Stimulated activated CD4-positive, alpha-beta T cell treated with anti-CD3 and anti-CD28 coated beads, Interleukin-12 subunit alpha, Interleukin-12 subunit beta, amount 100 ng/mL, for 48 hours (primary cell): Measurements from ENCODE around the gene SIAE.

Source experiments
- DNase-seq, 3 donors: peaks; one replicate each; pipeline ENCODE4 v3.0.0-alpha.2; 2020; ENCODE audit warnings: low read depth in 2 of 3, low spot score in 1 of 3

The SIAE gene, protein sequence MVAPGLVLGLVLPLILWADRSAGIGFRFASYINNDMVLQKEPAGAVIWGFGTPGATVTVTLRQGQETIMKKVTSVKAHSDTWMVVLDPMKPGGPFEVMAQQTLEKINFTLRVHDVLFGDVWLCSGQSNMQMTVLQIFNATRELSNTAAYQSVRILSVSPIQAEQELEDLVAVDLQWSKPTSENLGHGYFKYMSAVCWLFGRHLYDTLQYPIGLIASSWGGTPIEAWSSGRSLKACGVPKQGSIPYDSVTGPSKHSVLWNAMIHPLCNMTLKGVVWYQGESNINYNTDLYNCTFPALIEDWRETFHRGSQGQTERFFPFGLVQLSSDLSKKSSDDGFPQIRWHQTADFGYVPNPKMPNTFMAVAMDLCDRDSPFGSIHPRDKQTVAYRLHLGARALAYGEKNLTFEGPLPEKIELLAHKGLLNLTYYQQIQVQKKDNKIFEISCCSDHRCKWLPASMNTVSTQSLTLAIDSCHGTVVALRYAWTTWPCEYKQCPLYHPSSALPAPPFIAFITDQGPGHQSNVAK

DNA sequence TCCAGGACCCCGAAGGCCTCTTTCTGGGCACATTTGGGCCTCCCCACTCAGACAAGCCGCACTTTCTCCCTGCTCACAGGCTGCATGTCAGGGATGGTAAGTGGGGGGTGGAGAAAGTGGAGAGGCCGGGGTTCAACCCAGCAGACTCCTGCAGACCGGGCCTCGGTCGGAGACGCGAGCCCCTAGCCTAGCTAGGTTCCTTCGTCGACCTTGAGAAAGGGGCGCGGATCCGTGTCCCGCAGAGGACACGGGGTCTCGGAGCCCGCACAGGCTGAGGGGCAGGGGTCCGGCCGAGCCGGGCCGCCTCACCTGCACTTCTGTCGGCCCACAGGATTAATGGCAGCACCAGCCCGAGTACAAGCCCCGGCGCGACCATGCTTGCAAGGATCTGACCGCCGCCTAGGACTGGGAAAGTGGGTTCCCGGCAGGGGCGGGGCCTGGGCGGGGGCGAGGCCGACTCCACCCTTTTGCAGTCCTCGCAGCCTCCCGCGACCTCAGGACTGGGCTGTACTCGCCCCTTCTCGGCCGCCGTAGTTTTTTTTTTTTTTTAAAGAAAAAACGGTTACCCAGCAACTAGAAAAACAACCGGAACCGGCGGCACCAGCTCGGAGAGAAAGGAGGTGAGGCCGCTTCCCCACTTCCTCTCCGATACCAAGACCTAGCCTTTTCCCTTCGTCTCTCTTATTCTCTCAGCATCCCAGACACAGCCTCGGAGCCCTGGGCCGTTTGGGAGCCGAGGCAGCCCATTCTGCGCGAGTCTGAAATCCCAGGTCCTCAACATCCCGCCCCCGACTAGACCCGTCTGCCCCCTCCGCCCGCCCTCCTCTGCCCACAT, at the start of gene SIAE, which contains the start of gene SPA17:
Gene SIAE (minus strand): TSS at position 407 of the 835 bp plus-strand sequence. CDS start 31 bp downstream, at position 376.
Gene SPA17 (plus strand): TSS at position 572 of the 835 bp plus-strand sequence. CDS start 1,361 bp downstream, outside the sequence.
- DNase-seq, result peak; percentile 80 to 84 (median 80)

DNA sequence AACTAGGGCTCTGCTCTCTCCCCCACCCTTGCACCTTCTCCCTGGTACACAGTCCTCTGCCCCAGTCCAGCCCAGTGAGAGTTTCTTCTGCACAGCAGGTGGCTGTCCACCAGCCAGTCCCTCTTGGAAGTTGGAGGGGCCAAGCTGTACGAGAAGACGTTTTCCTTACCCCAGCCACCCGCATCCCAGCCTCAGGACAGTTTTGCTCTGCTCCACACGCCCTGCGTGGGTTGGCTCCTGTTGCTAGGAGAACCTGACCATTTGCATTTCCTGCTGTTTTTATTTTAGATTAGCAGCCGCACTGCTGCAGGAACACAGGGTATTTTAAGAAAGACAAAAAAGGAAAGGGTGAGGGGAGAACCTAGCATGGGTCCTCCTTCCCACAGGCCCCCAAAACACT, 48.6 kb upstream of the SIAE start:
- no peak for DNase-seq

DNA sequence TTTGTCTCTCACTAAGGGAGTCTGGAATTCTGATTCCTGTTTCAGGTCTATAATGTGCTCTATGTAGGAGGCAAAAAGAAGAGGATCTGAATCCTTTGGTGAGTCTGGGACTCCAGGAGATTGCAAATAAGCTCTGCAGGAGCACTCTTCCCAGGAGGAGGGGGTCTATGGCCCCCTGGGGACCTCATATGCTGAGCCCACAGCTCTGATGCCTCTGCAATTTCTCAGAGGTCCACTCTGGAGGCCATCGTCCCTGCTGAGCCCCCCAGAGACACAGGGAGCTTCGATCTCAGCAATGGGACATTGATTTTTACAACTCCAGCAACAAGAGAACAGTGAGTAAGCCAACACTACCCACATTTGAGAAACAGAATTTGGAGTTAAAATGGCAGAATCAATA, 46.0 kb upstream of the SIAE start:
- no peak for DNase-seq

DNA sequence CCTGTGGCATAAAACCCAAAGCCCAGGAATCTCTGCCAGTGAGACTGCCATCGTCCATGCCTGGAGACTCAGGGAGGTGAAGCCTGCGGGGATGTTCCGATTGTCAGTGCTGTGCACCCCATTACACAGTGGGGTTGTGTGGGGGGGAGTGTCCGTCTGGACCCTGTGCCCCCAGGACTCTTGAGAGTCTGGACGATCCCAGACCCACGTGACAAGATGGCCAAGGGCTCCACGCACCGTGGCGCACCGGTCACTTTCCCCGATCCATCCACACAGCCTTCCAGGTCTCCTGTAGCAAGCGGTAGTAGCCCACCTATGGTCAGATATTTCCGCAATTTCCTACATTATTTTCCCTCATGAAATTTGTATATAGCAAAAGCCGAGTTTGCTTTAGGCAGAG, 45.3 kb upstream of the SIAE start:
- no peak for DNase-seq

DNA sequence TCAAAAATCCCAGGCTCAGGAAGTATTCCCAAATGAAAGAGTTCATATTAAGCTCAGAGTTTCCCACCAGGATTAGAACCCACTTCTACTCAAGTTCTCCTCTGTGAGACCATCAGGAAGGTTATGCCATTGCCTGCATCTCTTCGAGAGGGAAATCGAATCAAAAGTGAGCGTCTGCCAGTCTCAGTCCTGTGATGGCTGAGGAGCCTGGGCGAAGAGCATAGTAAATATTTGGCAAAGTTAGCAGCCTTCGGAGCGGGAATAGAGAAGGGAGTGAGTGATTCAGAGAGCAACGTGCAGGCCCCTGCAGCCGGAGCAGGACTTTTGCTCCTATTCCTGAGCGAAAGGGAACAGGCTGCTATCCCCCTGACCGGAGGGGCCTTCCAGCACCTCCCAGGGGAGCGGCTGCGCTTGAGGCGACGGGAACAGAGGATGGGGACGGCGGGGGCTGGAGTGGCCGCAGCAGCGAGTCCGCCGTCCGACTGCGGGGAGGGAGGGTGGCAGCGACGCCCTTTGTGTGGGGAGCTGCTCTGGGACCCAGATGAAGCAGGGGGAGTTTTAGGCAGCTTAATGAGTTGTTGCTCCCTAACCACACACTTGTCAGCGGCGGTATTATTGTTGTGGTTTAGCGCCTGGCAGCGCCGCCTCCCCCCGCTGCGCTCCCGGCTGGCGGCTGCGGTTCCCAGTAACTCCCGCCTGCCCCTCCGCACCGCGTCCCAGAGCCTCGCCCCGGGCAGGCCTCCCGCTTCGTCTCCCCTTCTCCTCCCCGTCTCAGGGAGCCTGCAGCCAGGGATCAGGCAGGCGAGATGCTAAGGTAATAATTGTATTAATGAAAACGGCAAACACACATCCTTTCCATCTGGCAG, 44.5 kb upstream of the SIAE start:
- DNase-seq, result no peak

DNA sequence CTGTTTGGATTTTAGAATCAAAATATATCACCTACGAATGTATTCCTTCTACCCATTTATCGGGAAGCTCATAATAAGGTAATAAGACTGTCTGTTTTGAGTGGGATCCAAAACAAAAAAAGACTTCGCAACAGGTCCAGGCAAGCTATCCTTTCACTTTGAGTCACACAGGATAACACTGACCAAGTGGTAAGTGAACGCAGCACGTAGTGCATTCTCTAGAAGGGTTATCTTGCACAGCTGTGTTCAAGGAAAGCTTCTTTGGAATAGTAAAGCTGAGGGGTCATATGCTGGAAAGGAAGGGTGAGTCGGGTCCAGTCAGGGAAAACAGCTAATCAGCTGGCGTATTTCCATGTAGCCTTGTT, 43.9 kb upstream of the SIAE start:
- no peak for DNase-seq

DNA sequence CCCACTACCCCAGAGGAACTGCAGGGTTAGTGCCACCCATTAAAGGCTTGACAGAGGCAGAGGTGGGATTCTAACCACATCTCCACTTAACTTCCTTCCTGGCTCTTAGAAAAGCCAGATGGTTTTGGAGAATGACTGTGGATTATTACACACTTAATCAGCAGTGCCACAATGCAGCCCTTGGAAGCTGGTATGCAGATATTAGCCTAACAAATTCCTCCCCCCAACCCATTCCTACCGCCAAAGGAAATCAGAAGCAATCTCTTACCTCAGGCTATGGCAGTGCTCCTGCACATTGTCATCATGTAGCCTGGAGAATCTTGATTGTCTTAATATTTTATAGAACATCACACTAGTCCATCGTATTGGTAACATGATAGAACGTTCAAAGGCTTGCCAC, 43.1 kb upstream of the SIAE start:
- no peak for DNase-seq

DNA sequence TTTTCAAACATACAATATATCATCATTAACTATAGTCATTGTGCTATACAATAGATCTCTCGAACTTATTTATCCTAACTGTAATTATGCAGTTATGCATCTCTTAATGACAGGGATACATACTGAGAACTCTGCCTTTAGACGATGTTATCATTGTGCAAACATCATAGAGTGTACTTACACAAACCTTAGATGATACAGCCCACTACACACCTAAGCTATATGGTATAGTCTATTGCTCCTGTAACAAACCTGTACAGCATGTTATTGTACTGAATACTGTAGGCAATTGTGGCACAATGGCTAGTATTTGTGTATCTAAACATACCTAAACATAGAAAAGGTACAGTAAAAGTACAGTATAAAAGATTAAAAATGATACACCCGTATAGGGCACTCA, 38.9 kb upstream of the SIAE start:
- DNase-seq, result no peak

DNA sequence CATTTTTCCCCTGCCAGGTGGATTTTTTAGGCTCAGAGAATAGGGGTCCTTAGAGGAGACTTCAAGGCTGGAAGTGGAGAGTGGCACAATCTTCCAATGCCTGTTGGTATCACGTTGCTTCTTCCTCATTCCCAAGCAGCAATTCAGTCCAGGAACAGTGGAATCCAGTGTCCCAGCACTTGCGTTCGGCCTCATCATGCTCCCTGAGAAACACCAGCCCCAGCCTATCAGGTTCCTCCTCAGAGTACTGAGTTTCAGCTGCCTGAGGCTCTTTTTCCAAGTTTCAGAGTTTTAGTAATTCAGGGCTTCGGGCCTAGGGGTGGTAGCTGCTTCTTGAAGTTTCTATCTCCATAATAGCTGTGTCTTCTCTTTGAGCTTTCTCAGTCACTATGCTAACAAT, 34.3 kb upstream of the SIAE start:
- DNase-seq, result no peak

DNA sequence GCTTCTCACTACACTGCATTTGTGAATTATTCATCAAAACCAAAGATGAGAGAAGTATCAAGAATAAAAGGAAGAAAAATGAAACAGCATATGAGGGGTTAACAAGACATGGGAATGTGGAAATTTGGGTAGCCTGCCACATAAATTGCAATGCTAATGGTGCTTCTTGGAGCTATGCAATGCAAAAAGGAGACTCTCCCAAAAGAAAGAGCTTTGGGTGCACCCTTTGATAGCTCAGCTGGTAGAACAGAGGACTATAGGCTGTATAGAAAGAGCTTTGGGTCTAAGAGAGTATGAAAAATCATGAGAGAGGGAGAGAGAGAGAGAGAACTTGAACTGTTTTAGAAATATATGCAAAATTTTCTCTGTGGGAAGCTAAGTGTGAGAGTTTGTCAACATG, 26.5 kb upstream of the SIAE start:
- no peak for DNase-seq

DNA sequence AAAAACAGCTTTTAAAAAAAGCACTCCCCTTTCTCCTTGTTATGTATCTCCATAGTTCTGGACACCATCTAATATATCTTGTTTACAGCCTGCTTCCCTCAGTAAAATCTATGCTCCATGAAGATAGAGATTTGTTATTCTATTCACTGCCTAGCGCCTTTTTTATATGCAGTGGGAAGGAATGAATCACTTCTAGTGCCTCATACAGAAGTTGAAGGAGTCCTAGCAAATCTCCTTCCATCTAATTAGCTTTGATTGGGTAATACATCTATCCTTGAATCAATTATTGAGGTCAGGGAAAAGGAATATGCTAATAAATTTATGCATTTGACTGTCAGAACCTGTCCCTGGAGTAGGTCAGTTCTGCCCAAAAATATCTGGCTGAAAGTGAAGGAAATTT, 26.0 kb upstream of the SIAE start:
- no peak for DNase-seq

DNA sequence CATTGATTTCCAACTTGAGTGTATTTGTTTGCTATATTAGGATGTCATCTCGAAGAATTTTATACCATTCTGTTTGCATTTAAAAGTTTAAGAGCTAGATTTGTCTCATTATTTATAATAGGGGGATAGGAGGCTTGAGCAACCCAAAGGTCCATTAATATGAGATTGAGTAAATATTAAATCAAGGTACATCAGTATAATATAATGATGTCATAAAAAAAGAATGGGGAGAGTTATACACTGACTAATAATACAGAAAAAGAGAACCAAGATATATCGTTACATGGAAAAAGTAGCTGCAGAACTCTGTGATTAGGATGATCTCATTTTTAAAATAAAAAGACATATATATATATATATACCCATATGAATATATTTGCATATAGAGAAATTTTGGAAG, 19.6 kb upstream of the SIAE start:
- DNase-seq, result no peak

DNA sequence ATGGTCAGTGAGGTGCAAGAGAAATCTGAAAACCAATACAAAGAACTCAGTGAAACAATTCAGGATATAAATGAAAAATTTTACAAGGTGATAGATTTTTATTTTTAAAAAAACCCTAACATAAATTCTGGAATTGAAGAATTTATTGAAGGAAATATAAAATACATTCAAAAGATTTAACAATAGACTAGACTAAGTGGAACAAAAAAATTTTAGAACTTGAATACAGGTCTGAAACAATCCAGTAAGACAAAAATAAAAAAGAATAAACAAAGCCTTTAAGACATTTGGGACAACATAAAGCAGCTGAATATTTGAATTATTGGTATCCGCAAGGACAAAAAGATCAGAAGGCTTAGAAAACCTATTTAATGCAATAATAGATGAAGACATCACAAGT, 8.9 kb upstream of the SIAE start:
- no peak for DNase-seq

DNA sequence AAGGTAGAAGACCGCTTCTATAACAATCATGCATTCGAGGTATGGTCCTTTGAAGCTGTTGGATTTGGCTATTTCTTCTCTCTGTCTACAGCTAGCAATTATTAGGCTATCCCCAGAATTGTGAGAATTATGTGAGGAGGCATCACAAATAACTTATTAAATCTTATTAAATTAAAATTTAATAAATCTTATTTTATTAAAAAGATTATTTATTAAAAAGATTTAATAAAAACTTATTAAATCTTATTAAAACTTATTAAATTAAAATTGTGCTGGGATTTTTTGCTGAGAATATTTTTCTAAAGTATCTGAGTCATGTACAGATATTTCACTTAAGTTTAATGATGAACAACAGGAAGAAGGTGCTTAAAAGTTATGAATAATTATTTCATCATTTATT, 7.9 kb upstream of the SIAE start:
- DNase-seq, result no peak

DNA sequence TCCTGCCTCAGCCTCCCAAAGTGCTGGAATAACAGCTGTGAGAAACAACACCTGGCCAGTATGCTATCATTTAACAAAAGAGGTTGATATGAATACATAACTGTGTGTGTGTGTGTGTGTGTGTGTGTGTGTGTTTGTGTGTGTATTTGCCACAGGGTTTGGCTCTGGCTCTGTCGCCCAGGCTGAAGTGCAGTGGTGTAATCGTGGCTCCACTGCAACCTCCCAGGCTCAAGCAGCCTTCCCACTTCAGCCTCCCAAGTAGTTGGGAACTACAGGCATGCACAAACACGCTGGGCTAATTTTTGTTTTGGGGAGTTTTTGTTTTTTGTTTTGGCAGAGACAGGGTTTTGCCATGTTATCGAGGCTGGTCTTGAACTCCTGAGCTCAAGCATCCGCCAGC, 4.9 kb upstream of the SIAE start:
- DNase-seq, result no peak

DNA sequence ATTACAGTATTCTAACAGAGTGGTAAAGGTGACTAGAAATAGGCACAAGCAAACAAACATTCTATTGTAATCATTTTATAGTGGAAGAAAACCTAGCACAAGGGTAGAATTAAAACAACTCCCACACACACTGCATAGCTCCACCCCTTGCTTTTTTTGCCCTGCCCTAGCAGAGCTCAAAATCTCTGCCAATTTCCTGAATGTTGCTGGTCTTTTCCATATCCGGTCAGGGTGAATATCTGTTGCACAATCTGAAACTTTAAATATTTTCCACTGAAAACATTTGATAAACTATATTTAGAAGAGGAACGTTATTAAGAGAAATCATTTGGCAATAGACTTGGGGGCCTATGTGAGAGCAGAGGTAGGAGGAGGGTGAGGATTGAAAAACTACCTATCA, 2.8 kb upstream of the SIAE start:
- DNase-seq, result no peak

DNA sequence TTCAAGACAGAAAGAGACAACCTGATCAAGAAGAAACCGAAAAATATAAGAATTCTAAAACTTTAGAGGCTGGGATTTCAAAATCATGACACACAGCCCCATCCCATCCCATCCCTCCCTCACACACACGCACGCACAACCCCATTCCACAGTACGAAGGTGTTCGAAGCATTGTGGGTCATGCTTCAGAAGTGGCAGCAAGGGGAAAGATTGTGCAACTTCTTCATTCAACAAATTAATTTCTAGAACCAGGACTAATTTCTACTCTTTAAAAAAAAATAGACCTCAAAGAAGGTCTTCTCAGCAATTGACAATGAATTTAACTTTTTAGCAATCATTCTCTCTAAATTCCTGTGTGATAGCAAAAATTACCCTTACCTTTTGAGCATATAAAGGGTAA, 1.0 kb upstream of the SIAE start:
- no peak for DNase-seq

DNA sequence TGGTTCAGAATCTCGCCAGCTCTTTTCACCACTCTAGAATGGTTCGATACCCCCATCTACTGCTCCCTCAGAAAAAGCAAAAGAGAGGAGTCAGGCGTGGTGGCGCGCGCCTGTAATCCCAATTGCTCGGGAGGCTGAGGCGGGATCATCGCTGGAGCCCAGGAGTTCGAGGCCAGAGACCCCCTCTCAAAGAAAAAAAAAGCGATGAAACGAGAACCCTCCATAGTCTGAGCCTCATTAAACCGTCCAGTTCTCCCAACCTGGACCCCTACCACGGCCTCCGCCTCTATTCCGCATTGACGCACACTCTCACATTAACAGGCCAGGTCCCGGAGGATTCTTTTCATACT, 604 bp upstream of the SIAE start:
- no peak for DNase-seq

DNA sequence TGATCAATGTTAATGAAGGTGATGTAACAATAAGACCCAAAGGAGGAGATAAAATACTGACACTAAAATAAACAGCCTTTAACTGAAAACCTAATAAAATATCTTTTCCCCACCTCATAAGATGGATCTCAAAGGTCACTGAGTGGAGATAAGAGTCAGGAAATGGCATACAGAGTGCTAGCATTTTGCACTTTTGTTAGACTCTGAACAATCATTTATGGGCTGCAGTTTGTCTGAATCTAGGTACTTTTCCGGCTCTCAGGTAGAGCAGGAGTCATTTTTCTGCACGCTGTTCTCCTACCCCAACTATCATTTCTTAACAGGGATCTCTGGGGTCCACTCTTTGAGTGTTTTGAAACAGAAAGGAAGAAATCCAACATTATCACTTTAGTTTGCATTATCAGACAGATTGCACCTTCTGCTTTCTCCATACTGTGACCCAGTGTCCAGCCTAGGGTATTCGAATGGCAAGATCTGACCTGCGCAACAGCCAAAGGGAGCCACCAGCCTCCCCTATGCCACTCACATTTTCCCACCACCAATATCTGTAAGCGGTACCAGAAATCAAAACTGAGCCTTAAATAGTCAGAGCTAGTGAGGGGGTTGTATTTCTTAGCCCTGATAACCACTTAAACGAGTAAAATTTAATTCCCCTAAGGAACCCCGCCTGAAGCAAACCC, 863 bp downstream of the SIAE start:
- no peak for DNase-seq

DNA sequence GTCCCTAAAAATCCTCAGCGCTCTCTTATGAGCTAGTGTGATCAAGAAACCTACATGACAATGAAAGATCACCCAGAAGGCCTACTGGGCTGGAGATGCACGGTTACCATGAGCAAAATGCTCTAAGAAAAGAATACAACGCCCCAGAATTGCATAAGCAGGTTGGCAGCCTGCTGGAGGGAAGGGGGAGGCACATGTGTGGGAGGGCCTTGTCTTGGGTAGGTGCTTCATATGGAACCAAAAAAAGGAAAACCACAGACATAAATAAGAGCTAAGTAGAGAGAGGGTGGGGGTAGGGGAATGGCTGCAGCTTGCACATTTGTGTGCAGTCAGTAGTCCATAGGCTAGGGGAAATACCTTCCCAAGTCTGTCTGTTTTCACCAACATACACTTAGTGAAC, 2.8 kb downstream of the SIAE start:
- no peak for DNase-seq

DNA sequence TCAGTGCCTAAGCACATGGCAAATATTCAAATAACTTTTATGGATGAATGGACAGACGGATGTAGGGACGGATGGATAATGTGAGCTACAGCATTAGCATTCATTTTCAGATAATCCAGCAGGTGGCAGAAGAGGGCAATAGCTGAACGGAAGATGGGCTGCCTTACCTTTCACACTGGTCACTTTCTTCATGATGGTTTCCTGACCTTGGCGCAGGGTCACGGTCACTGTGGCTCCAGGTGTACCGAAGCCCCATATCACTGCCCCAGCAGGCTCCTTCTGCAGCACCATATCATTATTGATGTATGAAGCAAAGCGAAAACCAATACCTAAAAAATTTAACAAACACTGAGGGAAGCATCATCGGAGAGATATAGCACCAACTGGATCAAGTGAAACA, 4.3 kb downstream of the SIAE start:
- DNase-seq, result peak in 1 of 3 donors; percentile 60
